Neural cell (in vitro differentiated cells): ENCODE results near the gene LMO7. TPM values are rescaled to one million over a fixed set of nuclear protein-coding genes. Genes with fewer than 3 reads are reported as not detected.

Experiments used
- H2AFZ ChIP-seq: fragments of 200-600, 300-800 bp; sonication (generic), shearing (Covaris generic); 2 replicates; pipeline ENCODE4 v1.6.0; 2014; ENCODE audit warnings: low read depth, mild to moderate bottlenecking, antibody characterized with exemption, low read length, moderate library complexity
- H3F3A ChIP-seq: fragments of 200-600 bp; shearing (Covaris generic); 2 replicates; pipeline ENCODE4 v1.6.1; 2016; ENCODE audit warnings: mild to moderate bottlenecking, moderate library complexity, mixed read lengths, antibody characterized with exemption, low read length; ENCODE audit not compliant: insufficient read depth, poor library complexity, severe bottlenecking
- H3K27ac ChIP-seq: fragments of 200-600, 300-800 bp; sonication (generic), shearing (Covaris generic); 2 replicates; pipeline ENCODE4 v1.5.1; 2014; ENCODE audit warnings: mild to moderate bottlenecking, low read length, moderate library complexity
- H3K27me3 ChIP-seq: fragments of 300-800, 200-600 bp; sonication (generic), shearing (Covaris generic); 2 replicates; pipeline ENCODE4 v1.6.0; 2014; ENCODE audit warnings: mild to moderate bottlenecking, low read depth, low read length, moderate library complexity; ENCODE audit not compliant: insufficient read depth
- H3K36me3 ChIP-seq: fragments of 300-800, 200-600 bp; sonication (generic), shearing (Covaris generic); 2 replicates; pipeline ENCODE4 v1.5.1; 2014; ENCODE audit warnings: mild to moderate bottlenecking, antibody characterized with exemption, low read length, moderate library complexity; ENCODE audit not compliant: insufficient read depth
- H3K4me2 ChIP-seq: fragments of 300-800, 200-600 bp; sonication (generic), shearing (Covaris generic); 2 replicates; pipeline ENCODE4 v1.6.0; 2014; ENCODE audit warnings: mild to moderate bottlenecking, low read length
- H3K4me3 ChIP-seq: fragments of 300-800, 200-600 bp; sonication (generic), shearing (Covaris generic); 2 replicates; pipeline ENCODE4 v1.5.1; 2014; ENCODE audit warnings: mild to moderate bottlenecking, low read length, moderate library complexity
- H3K79me2 ChIP-seq: fragments of 200-600 bp; shearing (Covaris generic); replicated peaks from 2 replicates; pipeline ENCODE4 v1.6.0; 2014; ENCODE audit warnings: mild to moderate bottlenecking, low read length, moderate library complexity; ENCODE audit not compliant: insufficient read depth
- H3K9ac ChIP-seq: fragments of 300-800, 200-600 bp; sonication (generic), shearing (Covaris generic); 2 replicates; pipeline ENCODE4 v1.6.1; 2016; ENCODE audit warnings: mild to moderate bottlenecking, low read length, mixed read lengths
- H3K9me2 ChIP-seq: fragments of 200-600 bp; shearing (Covaris generic); 2 replicates; pipeline ENCODE4 v1.6.1; 2016; ENCODE audit warnings: mild to moderate bottlenecking, low read length, mixed read lengths; ENCODE audit not compliant: insufficient read depth
- H3K9me3 ChIP-seq: fragments of 200-600, 300-800 bp; sonication (generic), shearing (Covaris generic); 2 replicates; pipeline ENCODE4 v1.6.1; 2016; ENCODE audit warnings: mild to moderate bottlenecking, mixed run types, low read length, moderate library complexity, mixed read lengths
- H4K20me1 ChIP-seq: fragments of 200-600 bp; shearing (Covaris generic); 2 replicates; pipeline ENCODE4 v1.6.1; 2016; ENCODE audit warnings: mild to moderate bottlenecking, mixed run types; ENCODE audit not compliant: insufficient read depth
- EP300 ChIP-seq: fragments of 450-650 bp; conservative IDR thresholded peaks from 2 replicates; pipeline ENCODE4 v1.6.1; 2014; ENCODE audit warnings: antibody characterized with exemption, mild to moderate bottlenecking, moderate library complexity; ENCODE audit not compliant: poor library complexity, severe bottlenecking
- EZH2 ChIP-seq: fragments of 200-600, 300-800 bp; shearing (Covaris generic), sonication (generic); IDR thresholded peaks from 2 replicates; pipeline ENCODE4 v1.6.1; 2014; ENCODE audit warnings: antibody characterized with exemption, low read length, borderline replicate concordance, mild to moderate bottlenecking; ENCODE audit not compliant: insufficient read depth, poor library complexity, severe bottlenecking
- MXI1 ChIP-seq: fragments of 450-650 bp; conservative IDR thresholded peaks from 2 replicates; pipeline ENCODE4 v1.6.1; 2014; ENCODE audit warnings: antibody characterized with exemption, mild to moderate bottlenecking; ENCODE audit not compliant: poor library complexity, severe bottlenecking
- POLR2AphosphoS5 ChIP-seq: IDR thresholded peaks from 2 replicates; pipeline ENCODE4 v1.6.1; 2012
- RAD21 ChIP-seq: fragments of 450-650 bp; conservative IDR thresholded peaks from 2 replicates; pipeline ENCODE4 v1.6.1; 2014; ENCODE audit warnings: antibody characterized with exemption, mild to moderate bottlenecking, moderate library complexity
- SMC3 ChIP-seq: fragments of 450-650 bp; conservative IDR thresholded peaks from 2 replicates; pipeline ENCODE4 v1.6.1; 2014; ENCODE audit warnings: antibody characterized with exemption, mild to moderate bottlenecking, moderate library complexity; ENCODE audit not compliant: poor library complexity
- TAF1 ChIP-seq: IDR thresholded peaks from 2 replicates; pipeline ENCODE4 v1.6.1; 2012; ENCODE audit warnings: low read depth
- polyA plus RNA-seq: library from polyadenylated mRNA; depleted of rRNA; stranded (reverse); fragments of >200 nt; gene quantifications from 2 replicates; pipeline ENCODE4 v1.2.3, GENCODE V29; 2014
- TF ChIP-seq, protein P1 (sequence below): IDR thresholded peaks from 2 replicates; pipeline ENCODE4 v1.6.1; 2012; ENCODE audit warnings: borderline replicate concordance
- TF ChIP-seq, protein P2 (sequence below): fragments of 450-650 bp; IDR thresholded peaks from 2 replicates; pipeline ENCODE4 v1.5.1; 2014; ENCODE audit warnings: antibody characterized with exemption, mild to moderate bottlenecking, moderate library complexity; ENCODE audit not compliant: poor library complexity, severe bottlenecking

Gene LMO7
- polyA plus RNA-seq, 1 donor from 2014 or later, result 14.2 TPM

DNA sequence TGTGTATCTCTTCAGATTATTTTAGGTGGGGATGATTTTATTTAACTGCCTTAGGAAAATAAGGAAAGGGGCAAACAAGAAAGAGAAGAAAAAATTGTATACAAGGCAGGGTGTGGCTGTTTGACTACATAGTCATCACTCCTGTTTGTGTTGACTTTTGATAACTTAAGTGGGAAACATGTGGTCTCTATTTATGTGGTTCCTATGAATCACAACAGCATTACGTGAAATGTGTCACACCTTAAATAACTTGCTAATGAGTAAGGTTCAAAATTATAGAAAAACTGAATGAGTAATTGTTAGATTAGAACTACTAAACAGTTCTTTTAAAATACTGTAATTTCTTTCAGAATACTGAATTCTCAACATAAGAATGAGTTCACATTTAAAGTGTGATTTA, 69.3 kb downstream of the LMO7 start:
- Histone ChIP-seq H3K27me3 (no peaks in the 10 kb centered on the region), H3K4me2 (no peak overlapping the region), H3K9ac (no peak overlapping the region), H3F3A (no peaks in the 10 kb centered on the region), H3K9me3 (no peaks in the 10 kb centered on the region), H3K4me3 (no peak overlapping the region), H3K36me3 (no peaks in the 10 kb centered on the region), H3K79me2 (no peaks in the 10 kb centered on the region), H2AFZ (no peak overlapping the region), H3K27ac (no peak overlapping the region), H4K20me1 (no peaks in the 10 kb centered on the region), H3K9me2 (no peaks in the 10 kb centered on the region)
- no peak for TF ChIP-seq SMC3
- no peak for TF ChIP-seq EP300
- TF ChIP-seq RAD21, result no peak
- TF ChIP-seq MXI1, result no peak
- TF ChIP-seq, protein P1, sequence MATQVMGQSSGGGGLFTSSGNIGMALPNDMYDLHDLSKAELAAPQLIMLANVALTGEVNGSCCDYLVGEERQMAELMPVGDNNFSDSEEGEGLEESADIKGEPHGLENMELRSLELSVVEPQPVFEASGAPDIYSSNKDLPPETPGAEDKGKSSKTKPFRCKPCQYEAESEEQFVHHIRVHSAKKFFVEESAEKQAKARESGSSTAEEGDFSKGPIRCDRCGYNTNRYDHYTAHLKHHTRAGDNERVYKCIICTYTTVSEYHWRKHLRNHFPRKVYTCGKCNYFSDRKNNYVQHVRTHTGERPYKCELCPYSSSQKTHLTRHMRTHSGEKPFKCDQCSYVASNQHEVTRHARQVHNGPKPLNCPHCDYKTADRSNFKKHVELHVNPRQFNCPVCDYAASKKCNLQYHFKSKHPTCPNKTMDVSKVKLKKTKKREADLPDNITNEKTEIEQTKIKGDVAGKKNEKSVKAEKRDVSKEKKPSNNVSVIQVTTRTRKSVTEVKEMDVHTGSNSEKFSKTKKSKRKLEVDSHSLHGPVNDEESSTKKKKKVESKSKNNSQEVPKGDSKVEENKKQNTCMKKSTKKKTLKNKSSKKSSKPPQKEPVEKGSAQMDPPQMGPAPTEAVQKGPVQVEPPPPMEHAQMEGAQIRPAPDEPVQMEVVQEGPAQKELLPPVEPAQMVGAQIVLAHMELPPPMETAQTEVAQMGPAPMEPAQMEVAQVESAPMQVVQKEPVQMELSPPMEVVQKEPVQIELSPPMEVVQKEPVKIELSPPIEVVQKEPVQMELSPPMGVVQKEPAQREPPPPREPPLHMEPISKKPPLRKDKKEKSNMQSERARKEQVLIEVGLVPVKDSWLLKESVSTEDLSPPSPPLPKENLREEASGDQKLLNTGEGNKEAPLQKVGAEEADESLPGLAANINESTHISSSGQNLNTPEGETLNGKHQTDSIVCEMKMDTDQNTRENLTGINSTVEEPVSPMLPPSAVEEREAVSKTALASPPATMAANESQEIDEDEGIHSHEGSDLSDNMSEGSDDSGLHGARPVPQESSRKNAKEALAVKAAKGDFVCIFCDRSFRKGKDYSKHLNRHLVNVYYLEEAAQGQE, result no peak
- TF ChIP-seq POLR2AphosphoS5, result no peak
- no peak for TF ChIP-seq EZH2
- TF ChIP-seq, protein P2, sequence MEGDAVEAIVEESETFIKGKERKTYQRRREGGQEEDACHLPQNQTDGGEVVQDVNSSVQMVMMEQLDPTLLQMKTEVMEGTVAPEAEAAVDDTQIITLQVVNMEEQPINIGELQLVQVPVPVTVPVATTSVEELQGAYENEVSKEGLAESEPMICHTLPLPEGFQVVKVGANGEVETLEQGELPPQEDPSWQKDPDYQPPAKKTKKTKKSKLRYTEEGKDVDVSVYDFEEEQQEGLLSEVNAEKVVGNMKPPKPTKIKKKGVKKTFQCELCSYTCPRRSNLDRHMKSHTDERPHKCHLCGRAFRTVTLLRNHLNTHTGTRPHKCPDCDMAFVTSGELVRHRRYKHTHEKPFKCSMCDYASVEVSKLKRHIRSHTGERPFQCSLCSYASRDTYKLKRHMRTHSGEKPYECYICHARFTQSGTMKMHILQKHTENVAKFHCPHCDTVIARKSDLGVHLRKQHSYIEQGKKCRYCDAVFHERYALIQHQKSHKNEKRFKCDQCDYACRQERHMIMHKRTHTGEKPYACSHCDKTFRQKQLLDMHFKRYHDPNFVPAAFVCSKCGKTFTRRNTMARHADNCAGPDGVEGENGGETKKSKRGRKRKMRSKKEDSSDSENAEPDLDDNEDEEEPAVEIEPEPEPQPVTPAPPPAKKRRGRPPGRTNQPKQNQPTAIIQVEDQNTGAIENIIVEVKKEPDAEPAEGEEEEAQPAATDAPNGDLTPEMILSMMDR, result no peak
- TF ChIP-seq TAF1, result no peak

DNA sequence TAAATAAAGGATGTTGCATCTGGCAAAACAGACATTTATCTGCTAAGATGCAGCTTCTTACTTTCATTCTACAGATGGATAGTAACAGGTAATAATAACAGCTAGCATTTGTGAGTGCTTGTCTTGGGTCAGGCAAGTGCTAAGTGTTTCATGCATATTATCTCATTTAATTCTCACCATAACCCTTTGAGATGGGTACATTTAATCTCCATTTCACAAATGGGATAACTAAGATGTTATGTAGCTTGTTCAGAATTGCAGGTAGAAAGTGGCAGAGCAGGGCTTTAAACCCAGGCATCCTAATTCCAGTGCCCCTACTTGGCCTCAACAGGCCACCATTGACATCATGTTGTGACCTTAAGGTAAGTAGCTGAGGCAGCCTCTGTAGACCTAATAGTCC, 69.8 kb downstream of the LMO7 start:
- H3K4me2 ChIP-seq, result no peak overlapping the region
- H4K20me1 ChIP-seq, result no peaks in the 10 kb centered on the region
- no peaks in the 10 kb centered on the region for H3K79me2 ChIP-seq
- H3K9me2 ChIP-seq, result no peaks in the 10 kb centered on the region
- no peak overlapping the region for H3K9ac ChIP-seq
- H2AFZ ChIP-seq, result no peak overlapping the region
- no peak overlapping the region for H3K27ac ChIP-seq
- H3K27me3 ChIP-seq, result no peaks in the 10 kb centered on the region
- TF ChIP-seq, protein P1, result no peak
- no peaks in the 10 kb centered on the region for H3K36me3 ChIP-seq
- no peak overlapping the region for H3K4me3 ChIP-seq
- H3F3A ChIP-seq, result no peaks in the 10 kb centered on the region
- H3K9me3 ChIP-seq, result no peaks in the 10 kb centered on the region
